HCT116 (cell line): ENCODE results near the gene MADD. TPM values are rescaled to one million over a fixed set of nuclear protein-coding genes. Genes with fewer than 3 reads are reported as not detected.

ENCODE experiments used
- ATAC-seq: fragments of 200-7000 bp; cut with Tn5 transposase; 2 replicates; pipeline ENCODE4 v1.9.1; 2020; ENCODE audit warnings: mild to moderate bottlenecking, moderate library complexity
- BruUV-seq: library from RNA; stranded (reverse); fragments of 400-500 nt; replicated peaks from 2 replicates; lab custom pipeline; 2021; lab: Mats Ljungman, UMichigan
- CTCF ChIA-PET: fragments of 300-600 bp; sonication (Branson Sonifier 250); formaldehyde crosslinking; loops from one replicate; lab custom pipeline; 2021; ENCODE audit warnings: antibody characterized with exemption; lab: Charles Lee
- POLR2A ChIA-PET: fragments of 300-600, 350-600 bp; sonication (Branson Sonifier 250); formaldehyde crosslinking; loops from one replicate; lab custom pipeline; 2021; ENCODE audit warnings: antibody characterized with exemption; lab: Charles Lee
- RAD21 ChIA-PET, 2 experiments: fragments of 300-600 bp; sonication (Branson Sonifier 250); formaldehyde crosslinking; loops; one replicate each; lab custom pipeline; 2023; ENCODE audit warnings: low total read pairs in 2 of 2; ENCODE audit not compliant: uncharacterized antibody in 2 of 2, unreplicated experiment in 2 of 2, low non-redundant PET in 1 of 2; lab: Charles Lee
- DNase-seq: peaks from one replicate; pipeline ENCODE4 v3.0.0-alpha.2; 2010; ENCODE audit warnings: low read depth, low spot score
- H2AFZ ChIP-seq: fragments of 200-600 bp; shearing (Covaris generic), sonication (generic); 2 replicates; pipeline ENCODE4 v1.6.1; 2017; ENCODE audit warnings: low read depth, mixed run types, mixed read lengths, antibody characterized with exemption, low read length; ENCODE audit not compliant: poor library complexity, severe bottlenecking
- H3K27ac ChIP-seq: 2 replicates; pipeline ENCODE4 v1.5.1; 2012; ENCODE audit warnings: low read depth, low read length
- H3K27me3 ChIP-seq: fragments of 200-600 bp; sonication (generic); 2 replicates; pipeline ENCODE4 v1.6.1; 2016; ENCODE audit warnings: mixed run types, low read length, mixed read lengths; ENCODE audit not compliant: insufficient read depth
- H3K36me3 ChIP-seq, 2 experiments: fragments of 200-500 bp in 1 of 2; fragments of 200-600 bp in 1 of 2; sonication (Bioruptor generic) in 1 of 2; sonication (generic) in 1 of 2; 2 replicates each; pipeline versions ENCODE4 v1.5.1 to v1.6.1; 2014 to 2016; ENCODE audit warnings: low read length in 2 of 2, inconsistent platforms in 1 of 2, mixed read lengths in 1 of 2, mixed run types in 1 of 2; ENCODE audit not compliant: insufficient read depth in 2 of 2, control insufficient read depth in 1 of 2
- H3K4me1 ChIP-seq, 2 experiments: fragments of 200-600 bp in 1 of 2; sonication (generic) in 1 of 2; 2 replicates each; pipeline versions ENCODE4 v1.5.1 to v1.6.1; 2012 to 2017; ENCODE audit warnings: low read length in 2 of 2, inconsistent platforms in 1 of 2, mild to moderate bottlenecking in 1 of 2, mixed read lengths in 1 of 2, mixed run types in 1 of 2, moderate library complexity in 1 of 2; ENCODE audit not compliant: insufficient read depth in 2 of 2, control insufficient read depth in 1 of 2
- H3K4me2 ChIP-seq: fragments of 200-600 bp; sonication (generic); 2 replicates; pipeline ENCODE4 v1.6.1; 2017; ENCODE audit warnings: mixed run types, low read length, mixed read lengths
- H3K4me3 ChIP-seq, 2 experiments: fragments of 200-600 bp in 1 of 2; sonication (generic) in 1 of 2; replicated peaks in 1 of 2; 2 replicates each; pipeline ENCODE4 v1.5.1; 2011 to 2016; ENCODE audit warnings: low read length in 2 of 2, control low read depth in 1 of 2, low read depth in 1 of 2, mild to moderate bottlenecking in 1 of 2, mixed read lengths in 1 of 2, mixed run types in 1 of 2
- H3K79me2 ChIP-seq: fragments of 200-600 bp; sonication (generic); 2 replicates; pipeline ENCODE4 v1.6.1; 2017; ENCODE audit warnings: mild to moderate bottlenecking, mixed run types, low read length, moderate library complexity, mixed read lengths; ENCODE audit not compliant: insufficient read depth
- H3K9ac ChIP-seq: fragments of 200-600 bp; sonication (generic); 2 replicates; pipeline ENCODE4 v1.6.1; 2016; ENCODE audit warnings: low read length, mixed read lengths
- H3K9me2 ChIP-seq: fragments of 200-600 bp; sonication (generic), shearing (Covaris generic); 2 replicates; pipeline ENCODE4 v1.6.1; 2017; ENCODE audit warnings: mixed run types, mild to moderate bottlenecking, moderate library complexity; ENCODE audit not compliant: insufficient read depth
- H3K9me3 ChIP-seq, 2 experiments: fragments of 200-500 bp in 1 of 2; fragments of 200-600 bp in 1 of 2; sonication (Bioruptor generic) in 1 of 2; sonication (generic) in 1 of 2; 2 replicates each; pipeline ENCODE4 v1.6.1; 2014 to 2017; ENCODE audit warnings: low read length in 2 of 2, mixed read lengths in 2 of 2, inconsistent platforms in 1 of 2, low read depth in 1 of 2, mild to moderate bottlenecking in 1 of 2, mixed run types in 1 of 2, moderate library complexity in 1 of 2; ENCODE audit not compliant: control insufficient read depth in 1 of 2, insufficient read depth in 1 of 2
- H4K20me1 ChIP-seq: fragments of 200-600 bp; sonication (generic), shearing (Covaris generic); 2 replicates; pipeline ENCODE4 v1.6.1; 2017; ENCODE audit warnings: mixed run types, mild to moderate bottlenecking, moderate library complexity; ENCODE audit not compliant: insufficient read depth
- CBX3 ChIP-seq: IDR thresholded peaks from 2 replicates; pipeline ENCODE4 v1.6.1; 2012; ENCODE audit warnings: low read depth
- CEBPB ChIP-seq: IDR thresholded peaks from 2 replicates; pipeline ENCODE4 v1.6.1; 2012; ENCODE audit warnings: low read depth
- EGR1 ChIP-seq: IDR thresholded peaks from 2 replicates; pipeline ENCODE4 v1.6.1; 2012; ENCODE audit warnings: low read depth
- EZH2 ChIP-seq: fragments of 200-600 bp; sonication (generic); IDR thresholded peaks from 2 replicates; pipeline ENCODE4 v1.6.1; 2017; ENCODE audit warnings: antibody characterized with exemption, mixed run types
- EZH2phosphoT487 ChIP-seq: fragments of 200-600 bp; IDR thresholded peaks from 2 replicates; pipeline ENCODE4 v1.6.1; 2018; ENCODE audit warnings: antibody characterized with exemption, borderline replicate concordance
- FOSL1 ChIP-seq: IDR thresholded peaks from 2 replicates; pipeline ENCODE4 v1.6.1; 2012; ENCODE audit warnings: low read depth
- JUND ChIP-seq: IDR thresholded peaks from 2 replicates; pipeline ENCODE4 v1.6.1; 2012
- POLR2A ChIP-seq: IDR thresholded peaks from 2 replicates; pipeline ENCODE4 v1.7.0; 2011; ENCODE audit warnings: borderline replicate concordance; ENCODE audit not compliant: insufficient read depth, insufficient read length; ENCODE audit errors: extremely low read depth
- POLR2AphosphoS5 ChIP-seq: IDR thresholded peaks from 2 replicates; pipeline ENCODE4 v1.6.1; 2011; ENCODE audit warnings: mild to moderate bottlenecking, low read depth, low read length, moderate library complexity
- RAD21 ChIP-seq: IDR thresholded peaks from 2 replicates; pipeline ENCODE4 v1.6.1; 2012; ENCODE audit warnings: low read depth, mild to moderate bottlenecking
- SIN3A ChIP-seq: IDR thresholded peaks from 2 replicates; pipeline ENCODE4 v1.6.1; 2012; ENCODE audit warnings: low read depth
- SP1 ChIP-seq: IDR thresholded peaks from 2 replicates; pipeline ENCODE4 v1.6.1; 2012; ENCODE audit warnings: low read depth
- SRF ChIP-seq: IDR thresholded peaks from 2 replicates; pipeline ENCODE4 v1.6.1; 2012; ENCODE audit warnings: low read depth
- TCF7L2 ChIP-seq: IDR thresholded peaks from 2 replicates; pipeline ENCODE4 v1.7.0; 2011; ENCODE audit warnings: borderline replicate concordance, inconsistent platforms; ENCODE audit not compliant: insufficient read depth, insufficient read length; ENCODE audit errors: extremely low read depth
- ZFX ChIP-seq: fragments of 450-650 bp; IDR thresholded peaks from 2 replicates; pipeline ENCODE4 v1.6.1; 2017
- ZNF274 ChIP-seq: fragments of 200-500 bp; sonication (Bioruptor generic); IDR thresholded peaks from 2 replicates; pipeline ENCODE4 v1.6.1; 2014; ENCODE audit warnings: mild to moderate bottlenecking, low read depth, low read length, inconsistent platforms
- intact Hi-C: fragments of 100-400 bp; cut with micrococcal nuclease; formaldehyde crosslinking; loops from 2 replicates; pipeline ENCODE4 v1.10.0; 2022
- total RNA-seq: library from RNA; stranded (reverse); gene quantifications from one replicate; pipeline ENCODE4 v1.2.1, GENCODE V29; 2021; ENCODE audit not compliant: unreplicated experiment
- TF ChIP-seq, protein P1 (sequence below), 3 experiments: fragments of 200-600 bp in 1 of 3; sonication (generic) in 1 of 3; IDR thresholded peaks in 2 of 3; conservative IDR thresholded peaks in 1 of 3; 2 replicates each; pipeline ENCODE4 v1.5.1; 2012 to 2017; ENCODE audit warnings: low read depth in 2 of 3, low read length in 2 of 3, antibody characterized with exemption in 1 of 3, borderline replicate concordance in 1 of 3, control low read depth in 1 of 3, mild to moderate bottlenecking in 1 of 3, mixed read lengths in 1 of 3, mixed run types in 1 of 3, moderate library complexity in 1 of 3; ENCODE audit not compliant: insufficient read depth in 1 of 3
- TF ChIP-seq, protein P2 (sequence below): IDR thresholded peaks from 2 replicates; pipeline ENCODE4 v1.6.1; 2012
- TF ChIP-seq, protein P3 (sequence below): IDR thresholded peaks from 2 replicates; pipeline ENCODE4 v1.6.1; 2011; ENCODE audit warnings: mild to moderate bottlenecking, low read length, moderate library complexity; ENCODE audit not compliant: insufficient replicate concordance; ENCODE audit errors: extremely low read depth

The MADD gene
- total RNA-seq, 1 experiment from 2014 or later = 37.1 TPM

DNA sequence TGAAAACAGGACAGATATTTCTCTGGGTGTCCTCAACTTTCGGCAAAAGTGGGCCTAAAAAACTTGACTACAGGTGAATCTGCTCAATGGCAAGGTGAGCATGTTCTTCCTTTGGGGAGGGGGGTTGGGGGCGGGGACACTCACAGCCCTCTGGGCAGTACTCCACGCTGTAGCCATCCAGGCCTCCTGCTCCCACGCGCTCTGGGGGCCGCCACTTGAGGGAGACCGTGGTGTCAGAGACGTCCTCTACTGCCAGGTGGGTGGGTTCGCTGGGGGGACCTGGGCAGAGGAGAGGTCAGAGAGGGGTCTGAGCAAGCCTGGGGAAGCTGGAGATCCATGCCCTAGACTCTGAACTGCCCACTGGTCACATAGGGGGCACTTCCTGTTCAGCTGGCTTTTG, 65.8 kb downstream of the MADD start:
- no peak for TF ChIP-seq ZNF274
- no peak for TF ChIP-seq FOSL1
- TF ChIP-seq CEBPB = no peak
- TF ChIP-seq, all 23 proteins: peak for 0
- ChIA-PET CTCF (interaction anchor here (1.5 kb wide), 1 partner anchor 19 kb away, joined by 3 read pairs; no protein-coding TSS in a partner anchor), POLR2A (no interaction called here), RAD21 (no interaction called here)
- DNase-seq (no peak), ATAC-seq (no peak)
- Histone ChIP-seq H3K79me2 (no peaks in the 10 kb centered on the region), H2AFZ (no peak overlapping the region), H4K20me1 (no peaks in the 10 kb centered on the region), H3K9me2 (no peaks in the 10 kb centered on the region), H3K27me3 (no peaks in the 10 kb centered on the region), H3K36me3 (no peaks in the 10 kb centered on the region), H3K4me3 (no peak overlapping the region), H3K27ac (no peak overlapping the region), H3K9me3 (no peaks in the 10 kb centered on the region), H3K4me1 (peaks cover 6 to 14% of the 10 kb centered on the region in 2 experiments; a peak in 3 of 4 replicates), H3K4me2 (no peak overlapping the region), H3K9ac (no peak overlapping the region)
- BruUV-seq = no TSS peak
- intact Hi-C loops = no loop called here

DNA sequence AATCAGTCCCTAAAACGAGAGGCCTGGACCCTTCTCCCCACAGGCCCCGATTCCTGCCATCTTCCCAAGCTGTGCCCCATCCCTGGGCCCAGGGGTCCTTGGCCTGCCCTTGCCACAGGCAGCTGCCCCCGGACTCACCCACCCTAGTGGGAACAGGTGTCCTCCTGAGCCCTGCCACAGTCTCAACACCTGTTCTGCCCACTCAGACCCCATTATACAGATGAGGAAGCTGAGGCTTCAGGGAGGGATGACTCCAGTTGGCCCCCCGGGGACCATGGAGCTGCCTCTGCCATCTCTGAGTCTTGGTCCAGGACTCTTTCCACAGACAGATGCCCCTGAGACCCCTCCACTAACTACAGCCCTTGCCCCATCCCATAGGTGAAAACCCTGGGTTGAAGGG, 66.7 kb downstream of the MADD start:
- no TSS peak for BruUV-seq
- Histone ChIP-seq H2AFZ (no peak overlapping the region), H3K4me2 (peak overlapping the region; percentile 63), H3K9ac (peak overlapping the region; percentile 16; the same call in 1 of the 2 replicates), H3K4me3 (0 out of 4 replicates have a peak overlapping the region, but pooled peaks of 1 of the 2 experiments have one; percentile 8), H3K27ac (0 out of 2 replicates have a peak overlapping the region, but pooled peaks have one; percentile 13), H4K20me1 (no peaks in the 10 kb centered on the region), H3K36me3 (no peaks in the 10 kb centered on the region), H3K9me2 (no peaks in the 10 kb centered on the region), H3K79me2 (no peaks in the 10 kb centered on the region), H3K27me3 (no peaks in the 10 kb centered on the region), H3K9me3 (no peaks in the 10 kb centered on the region), H3K4me1 (peaks cover 6 to 14% of the 10 kb centered on the region in 2 experiments; a peak in 3 of 4 replicates)
- intact Hi-C loops = no loop called here
- no peak for DNase-seq
- ChIA-PET RAD21 (no interaction called here), POLR2A (no interaction called here), CTCF (interaction anchor here (1.5 kb wide), 1 partner anchor 18 kb away, joined by 3 read pairs; no protein-coding TSS in a partner anchor)
- ATAC-seq = no peak
- TF ChIP-seq RAD21 (no peak), POLR2A (no peak), EZH2phosphoT487 (no peak), EZH2 (no peak), SRF (no peak), SIN3A (no peak), EGR1 (no peak), TCF7L2 (no peak), POLR2AphosphoS5 (no peak), JUND (no peak), SP1 (no peak), CBX3 (no peak), ZFX (no peak), CEBPB (no peak)
- TF ChIP-seq, protein P1, sequence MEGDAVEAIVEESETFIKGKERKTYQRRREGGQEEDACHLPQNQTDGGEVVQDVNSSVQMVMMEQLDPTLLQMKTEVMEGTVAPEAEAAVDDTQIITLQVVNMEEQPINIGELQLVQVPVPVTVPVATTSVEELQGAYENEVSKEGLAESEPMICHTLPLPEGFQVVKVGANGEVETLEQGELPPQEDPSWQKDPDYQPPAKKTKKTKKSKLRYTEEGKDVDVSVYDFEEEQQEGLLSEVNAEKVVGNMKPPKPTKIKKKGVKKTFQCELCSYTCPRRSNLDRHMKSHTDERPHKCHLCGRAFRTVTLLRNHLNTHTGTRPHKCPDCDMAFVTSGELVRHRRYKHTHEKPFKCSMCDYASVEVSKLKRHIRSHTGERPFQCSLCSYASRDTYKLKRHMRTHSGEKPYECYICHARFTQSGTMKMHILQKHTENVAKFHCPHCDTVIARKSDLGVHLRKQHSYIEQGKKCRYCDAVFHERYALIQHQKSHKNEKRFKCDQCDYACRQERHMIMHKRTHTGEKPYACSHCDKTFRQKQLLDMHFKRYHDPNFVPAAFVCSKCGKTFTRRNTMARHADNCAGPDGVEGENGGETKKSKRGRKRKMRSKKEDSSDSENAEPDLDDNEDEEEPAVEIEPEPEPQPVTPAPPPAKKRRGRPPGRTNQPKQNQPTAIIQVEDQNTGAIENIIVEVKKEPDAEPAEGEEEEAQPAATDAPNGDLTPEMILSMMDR (IDR thresholded peaks at IDR 0.05 in 2 of 3, conservative IDR thresholded peaks at IDR 0.05 in 1 of 3; ENCODE audit: borderline replicate concordance in 1 of 3, insufficient read depth in 1 of 3, low read depth in 2 of 3, low read length in 2 of 3) = no peak
- TF ChIP-seq, protein P2, sequence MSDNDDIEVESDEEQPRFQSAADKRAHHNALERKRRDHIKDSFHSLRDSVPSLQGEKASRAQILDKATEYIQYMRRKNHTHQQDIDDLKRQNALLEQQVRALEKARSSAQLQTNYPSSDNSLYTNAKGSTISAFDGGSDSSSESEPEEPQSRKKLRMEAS = no peak
- TF ChIP-seq, protein P3, sequence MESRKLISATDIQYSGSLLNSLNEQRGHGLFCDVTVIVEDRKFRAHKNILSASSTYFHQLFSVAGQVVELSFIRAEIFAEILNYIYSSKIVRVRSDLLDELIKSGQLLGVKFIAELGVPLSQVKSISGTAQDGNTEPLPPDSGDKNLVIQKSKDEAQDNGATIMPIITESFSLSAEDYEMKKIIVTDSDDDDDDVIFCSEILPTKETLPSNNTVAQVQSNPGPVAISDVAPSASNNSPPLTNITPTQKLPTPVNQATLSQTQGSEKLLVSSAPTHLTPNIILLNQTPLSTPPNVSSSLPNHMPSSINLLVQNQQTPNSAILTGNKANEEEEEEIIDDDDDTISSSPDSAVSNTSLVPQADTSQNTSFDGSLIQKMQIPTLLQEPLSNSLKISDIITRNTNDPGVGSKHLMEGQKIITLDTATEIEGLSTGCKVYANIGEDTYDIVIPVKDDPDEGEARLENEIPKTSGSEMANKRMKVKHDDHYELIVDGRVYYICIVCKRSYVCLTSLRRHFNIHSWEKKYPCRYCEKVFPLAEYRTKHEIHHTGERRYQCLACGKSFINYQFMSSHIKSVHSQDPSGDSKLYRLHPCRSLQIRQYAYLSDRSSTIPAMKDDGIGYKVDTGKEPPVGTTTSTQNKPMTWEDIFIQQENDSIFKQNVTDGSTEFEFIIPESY = no peak
